Astrocyte of the hippocampus (primary cell): ENCODE measurements around the gene PLEKHA1.

ENCODE experiments used
- DNase-seq: peaks from one replicate; pipeline ENCODE4 v3.0.0; 2011; ENCODE audit warnings: low read depth, low spot score

PLEKHA1 gene

GRCh38 chr10:122375679-122376160 is 1.2 kb downstream of the PLEKHA1 start:
- DNase-seq = peak; percentile 32

- no peak for DNase-seq
These were observed 2.0 kb downstream of the PLEKHA1 start for GRCh38 chr10:122376364-122376961.

GRCh38 chr10:122379041-122379440 is 4.5 kb downstream of the PLEKHA1 start:
- no peak for DNase-seq

GRCh38 chr10:122379537-122379936 is 5.0 kb downstream of the PLEKHA1 start:
- no peak for DNase-seq

GRCh38 chr10:122380703-122381102 is 6.2 kb downstream of the PLEKHA1 start:
- no peak for DNase-seq

- no peak for DNase-seq
These were observed 7.2 kb downstream of the PLEKHA1 start for GRCh38 chr10:122381680-122382079.

- no peak for DNase-seq
These were observed 12.0 kb downstream of the PLEKHA1 start for GRCh38 chr10:122386514-122386913.

- no peak for DNase-seq
These were observed 13.1 kb downstream of the PLEKHA1 start for GRCh38 chr10:122387572-122387971.

GRCh38 chr10:122388287-122388997 is 13.9 kb downstream of the PLEKHA1 start:
- DNase-seq = no peak

GRCh38 chr10:122390271-122390670 is 15.8 kb downstream of the PLEKHA1 start:
- DNase-seq = no peak

GRCh38 chr10:122390679-122391078 is 16.2 kb downstream of the PLEKHA1 start:
- no peak for DNase-seq

- no peak for DNase-seq
These were observed 17.4 kb downstream of the PLEKHA1 start for GRCh38 chr10:122391875-122392274.

- DNase-seq = no peak
These were observed 18.3 kb downstream of the PLEKHA1 start for GRCh38 chr10:122392835-122393234.

GRCh38 chr10:122393288-122393687 is 18.8 kb downstream of the PLEKHA1 start:
- DNase-seq = no peak

GRCh38 chr10:122402548-122403131 is 28.1 kb downstream of the PLEKHA1 start:
- DNase-seq = no peak

- no peak for DNase-seq
These were observed 30.1 kb downstream of the PLEKHA1 start for GRCh38 chr10:122404576-122404975.

- no peak for DNase-seq
These were observed 33.0 kb downstream of the PLEKHA1 start for GRCh38 chr10:122407375-122408125.

GRCh38 chr10:122413327-122413726 is 38.8 kb downstream of the PLEKHA1 start:
- DNase-seq = no peak

GRCh38 chr10:122417667-122418066 is 43.2 kb downstream of the PLEKHA1 start:
- peak; percentile 30 for DNase-seq

GRCh38 chr10:122419016-122419415 is 44.5 kb downstream of the PLEKHA1 start:
- DNase-seq = no peak

GRCh38 chr10:122419876-122420623 is 45.5 kb downstream of the PLEKHA1 start:
- peak; percentile 28 for DNase-seq
